Motor neuron (in vitro differentiated cells): Measurements from ENCODE around the gene CX3CR1. TPM values are rescaled to one million over a fixed set of nuclear protein-coding genes. Genes with fewer than 3 reads are reported as not detected.

Experiments
- ATAC-seq, 8 experiments: fragments of 200-7000 bp; cut with Tn5 transposase; replicated peaks in 6 of 8; 2 replicates each; pipeline ENCODE4 v1.8.0; 2021; ENCODE audit warnings: mild to moderate bottlenecking in 8 of 8, moderate library complexity in 8 of 8
- H3K27ac ChIP-seq, 2 donors: fragments of 250-450 bp; sonication (Bioruptor Pico); 2 replicates each; pipeline ENCODE4 v1.9.0; 2021; ENCODE audit warnings: antibody characterized with exemption in 2 of 2, mild to moderate bottlenecking in 2 of 2, moderate library complexity in 1 of 2
- H3K4me1 ChIP-seq, 2 donors: fragments of 250-450 bp; sonication (Bioruptor Pico); replicated peaks in 1 of 2; 2 replicates each; pipeline ENCODE4 v1.6.1; 2021; ENCODE audit warnings: antibody characterized with exemption in 2 of 2, mild to moderate bottlenecking in 2 of 2, moderate library complexity in 1 of 2
- H3K4me3 ChIP-seq, 5 donors: fragments of 250-450 bp; sonication (Bioruptor Pico); 2 replicates each; pipeline ENCODE4 v1.9.0; 2021; ENCODE audit warnings: antibody characterized with exemption in 5 of 5, mild to moderate bottlenecking in 5 of 5, moderate library complexity in 4 of 5
- WGBS, 10 experiments: fragments of 450-650 bp; shearing (Covaris generic); methylation state at CpG; one replicate each; pipeline ENCODE4 v1.0.0; 2022; 5-methylcytosine and 5-hydroxymethylcytosine counted together
- in situ Hi-C, 9 experiments: fragments of 400-800 bp; cut with MboI; loops; one replicate each; pipeline ENCODE4 v1.15.0; 2021; ENCODE audit warnings: low sequenced_read_pairs in 9 of 9, low pct_unique_long_range_greater_than_20kb in 2 of 9; ENCODE audit not compliant: unreplicated experiment in 9 of 9
- total RNA-seq, 8 experiments: library from RNA; unstranded; fragments of 300-600 nt; gene quantifications; 2 replicates each; pipeline versions ENCODE4 v1.2.3 to v1.2.4, GENCODE V29; 2022

CX3CR1 gene
- total RNA-seq, 8 experiments from 2014 or later: 0.08 to 0.40 (median 0.19) TPM; not detected in 2

GRCh38 chr3:39315420-39315819 is 35.6 kb upstream of the CX3CR1 start:
- Histone ChIP-seq H3K4me3 (no peak overlapping the region), H3K27ac (no peak overlapping the region), H3K4me1 (no peaks in the 10 kb centered on the region)
- no peak for ATAC-seq
- WGBS, 10 experiments: 20 to 100% (median 92%) methylated on average over 1 of the region's 1 CpG; no CpG with 5 or more reads in 2 of the 10 experiments
- in situ Hi-C loops: no loop called here

DNA sequence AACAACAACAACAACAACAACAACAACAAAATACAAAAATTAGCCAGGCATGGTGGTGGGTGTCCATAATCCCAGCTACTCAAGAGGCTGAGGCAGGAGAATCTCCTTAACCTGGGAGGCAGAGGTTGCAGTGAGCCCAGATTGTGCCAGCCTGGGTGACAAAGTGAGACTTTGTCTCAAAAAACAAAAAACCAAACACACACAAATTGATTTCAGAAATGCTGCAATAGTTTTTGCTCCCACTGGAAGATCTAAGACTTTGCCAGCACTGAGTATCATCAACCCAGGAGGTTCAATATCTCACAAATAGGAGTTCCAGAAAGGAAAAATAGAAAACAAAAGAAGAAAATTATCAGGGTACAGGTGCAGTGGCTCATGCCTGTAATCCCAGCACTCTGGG is 33.5 kb upstream of the CX3CR1 start:
- ATAC-seq: no peak
- in situ Hi-C loops: no loop called here
- Histone ChIP-seq H3K4me1 (no peaks in the 10 kb centered on the region), H3K4me3 (no peak overlapping the region), H3K27ac (no peak overlapping the region)

GRCh38 chr3:39302178-39302577 is 22.3 kb upstream of the CX3CR1 start:
- no peak overlapping the region for H3K4me3 ChIP-seq
- ATAC-seq: no peak
- in situ Hi-C loops: no loop called here
- no peak overlapping the region for H3K27ac ChIP-seq
- 30 to 100% (median 72%) methylated on average over 1 to 2 of the region's 2 CpGs for WGBS, 10 experiments
- no peaks in the 10 kb centered on the region for H3K4me1 ChIP-seq

- Histone ChIP-seq H3K4me3 (no peak overlapping the region), H3K27ac (no peak overlapping the region), H3K4me1 (no peaks in the 10 kb centered on the region)
- in situ Hi-C loops: loop anchor here in 1 of 9 experiments (25.0 kb wide), 1 partner anchor 187 kb away; the partner anchor contains the start of genes GORASP1 and TTC21A
- no peak for ATAC-seq
These were observed 19.4 kb upstream of the CX3CR1 start for GRCh38 chr3:39299279-39299678.

- in situ Hi-C loops: loop anchor here in 1 of 9 experiments (25.0 kb wide), 1 partner anchor 184 kb away; the partner anchor contains the start of genes GORASP1 and TTC21A
- WGBS, 10 experiments: 0 to 94% (median 89%) methylated on average over 1 to 3 of the region's 4 CpGs; no CpG with 5 or more reads in 1 of the 10 experiments
- Histone ChIP-seq H3K4me3 (no peak overlapping the region), H3K4me1 (no peaks in the 10 kb centered on the region), H3K27ac (no peak overlapping the region)
- ATAC-seq: peak in 1 of 8 experiments; percentile 48
These were observed 16.6 kb upstream of the CX3CR1 start for GRCh38 chr3:39296197-39297077.

DNA sequence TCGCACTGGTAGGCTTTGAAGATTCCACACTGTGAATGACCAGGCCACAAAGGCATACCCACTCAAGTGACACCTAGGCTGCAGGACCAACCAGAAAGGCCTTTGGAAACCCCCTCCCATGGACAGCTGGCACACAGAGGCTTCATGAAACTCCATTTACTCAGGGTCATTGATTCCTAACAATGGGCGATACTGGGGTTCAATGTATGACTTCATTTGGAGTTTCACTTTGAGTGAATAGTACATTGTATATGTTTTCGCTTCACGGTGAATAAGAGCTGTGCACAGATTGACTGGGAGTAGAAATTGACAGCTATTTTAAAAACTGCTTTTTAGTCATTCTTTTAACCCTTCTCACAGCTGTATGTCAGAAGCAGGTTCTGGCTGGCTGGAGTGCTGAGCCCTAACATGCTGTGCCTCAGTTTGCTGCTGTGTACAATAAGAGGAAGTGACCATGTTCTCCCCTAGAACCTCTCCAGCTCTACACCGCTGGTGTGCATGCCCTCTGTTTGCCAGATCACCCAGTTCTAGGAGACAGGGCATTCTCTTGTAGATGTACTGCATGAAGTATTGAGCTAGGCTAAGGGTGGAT is 15.4 kb upstream of the CX3CR1 start:
- 10 to 100% (median 82%) methylated on average over 1 to 5 of the region's 5 CpGs; no CpG with 5 or more reads in 1 of the 10 experiments for WGBS, 10 experiments
- no peaks in the 10 kb centered on the region for H3K4me1 ChIP-seq
- no peak overlapping the region for H3K4me3 ChIP-seq
- no peak overlapping the region for H3K27ac ChIP-seq
- no peak for ATAC-seq
- in situ Hi-C loops: loop anchor here in 1 of 9 experiments (25.0 kb wide), 1 partner anchor 183 kb away; the partner anchor contains the start of genes GORASP1 and TTC21A

- 14 to 87% (median 80%) methylated on average over 1 to 8 of the region's 10 CpGs; no CpG with 5 or more reads in 3 of the 10 experiments for WGBS, 10 experiments
- in situ Hi-C loops: loop anchor here in 1 of 9 experiments (25.0 kb wide), 1 partner anchor 182 kb away; the partner anchor contains the start of genes GORASP1 and TTC21A
- no peak for ATAC-seq
- no peak overlapping the region for H3K4me3 ChIP-seq
- no peaks in the 10 kb centered on the region for H3K4me1 ChIP-seq
- H3K27ac ChIP-seq: no peak overlapping the region
These were observed 14.8 kb upstream of the CX3CR1 start for GRCh38 chr3:39294446-39295183.

GRCh38 chr3:39292961-39293360 is 13.1 kb upstream of the CX3CR1 start:
- 0 to 100% (median 73%) methylated on average over 1 to 4 of the region's 4 CpGs; no CpG with 5 or more reads in 2 of the 10 experiments for WGBS, 10 experiments
- Histone ChIP-seq H3K4me3 (no peak overlapping the region), H3K4me1 (no peaks in the 10 kb centered on the region), H3K27ac (no peak overlapping the region)
- ATAC-seq: no peak
- in situ Hi-C loops: loop anchor here in 1 of 9 experiments (25.0 kb wide), 1 partner anchor 181 kb away; the partner anchor contains the start of genes GORASP1 and TTC21A

DNA sequence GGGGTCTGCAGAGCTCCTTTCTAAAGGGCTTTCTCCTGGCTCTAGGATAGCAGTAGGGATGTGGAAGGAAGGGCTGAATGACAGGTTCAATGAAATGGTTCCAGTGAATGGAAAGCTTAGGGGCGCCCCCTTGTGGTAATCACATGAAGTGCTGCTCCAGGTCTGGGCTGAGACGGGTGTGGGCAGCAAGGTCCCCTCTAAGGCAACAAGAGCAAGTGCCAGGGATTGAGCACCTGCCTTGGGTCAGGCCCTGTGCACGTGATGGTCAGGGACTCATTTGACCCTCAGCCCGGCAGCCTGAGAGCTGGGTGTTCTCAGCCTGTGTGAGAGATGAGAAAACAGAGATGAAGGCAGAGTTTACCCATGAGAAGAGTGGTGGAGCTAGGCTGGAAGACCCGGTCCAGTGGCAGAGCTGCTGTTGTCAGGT is 12.1 kb upstream of the CX3CR1 start:
- Histone ChIP-seq H3K4me1 (no peaks in the 10 kb centered on the region), H3K27ac (no peak overlapping the region), H3K4me3 (no peak overlapping the region)
- 0 to 36% (median 17%) methylated on average over 1 to 5 of the region's 5 CpGs; no CpG with 5 or more reads in 5 of the 10 experiments for WGBS, 10 experiments
- ATAC-seq: peak; percentile 19 to 75 (median 50)
- in situ Hi-C loops: loop anchor here in 1 of 9 experiments (25.0 kb wide), 1 partner anchor 180 kb away; the partner anchor contains the start of genes GORASP1 and TTC21A

DNA sequence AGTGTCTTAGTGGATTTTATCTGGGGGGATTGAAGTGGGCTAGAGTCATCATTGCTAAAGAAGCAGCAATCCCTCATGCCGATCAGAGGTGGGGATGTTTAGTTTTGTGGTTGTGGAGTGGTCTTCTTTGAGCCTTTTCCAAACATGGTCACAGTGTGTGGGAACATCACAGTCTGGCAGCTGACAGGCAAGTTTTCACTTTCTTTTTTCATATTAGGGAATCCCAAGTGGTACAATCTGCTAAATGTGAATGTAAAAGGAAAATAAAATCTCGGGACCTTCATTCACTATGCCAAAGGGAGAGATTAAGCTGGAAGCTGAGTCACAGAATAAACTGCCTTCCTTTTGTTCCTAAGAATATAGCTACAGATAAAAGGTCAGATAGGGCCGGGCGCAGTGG is 10.4 kb upstream of the CX3CR1 start:
- Histone ChIP-seq H3K27ac (no peak overlapping the region), H3K4me1 (no peaks in the 10 kb centered on the region), H3K4me3 (no peak overlapping the region)
- ATAC-seq: no peak
- 40 to 100% (median 82%) methylated on average over 1 to 4 of the region's 4 CpGs for WGBS, 10 experiments
- in situ Hi-C loops: loop anchor here in 1 of 9 experiments (25.0 kb wide), 1 partner anchor 178 kb away; the partner anchor contains the start of genes GORASP1 and TTC21A

- Histone ChIP-seq H3K4me3 (no peak overlapping the region), H3K4me1 (no peaks in the 10 kb centered on the region), H3K27ac (no peak overlapping the region)
- 25 to 100% (median 83%) methylated on average over 1 to 3 of the region's 4 CpGs; no CpG with 5 or more reads in 3 of the 10 experiments for WGBS, 10 experiments
- in situ Hi-C loops: loop anchor here in 3 of 9 experiments (10.0 to 25.0 kb wide), 4 partner anchors 94 to 177 kb away; partner anchors contain the start of genes GORASP1 (in 1 of the 3), TTC21A (in 1 of the 3) and XIRP1 (in 1 of the 3)
- ATAC-seq: no peak
These were observed 9.3 kb upstream of the CX3CR1 start for GRCh38 chr3:39289107-39289506.

DNA sequence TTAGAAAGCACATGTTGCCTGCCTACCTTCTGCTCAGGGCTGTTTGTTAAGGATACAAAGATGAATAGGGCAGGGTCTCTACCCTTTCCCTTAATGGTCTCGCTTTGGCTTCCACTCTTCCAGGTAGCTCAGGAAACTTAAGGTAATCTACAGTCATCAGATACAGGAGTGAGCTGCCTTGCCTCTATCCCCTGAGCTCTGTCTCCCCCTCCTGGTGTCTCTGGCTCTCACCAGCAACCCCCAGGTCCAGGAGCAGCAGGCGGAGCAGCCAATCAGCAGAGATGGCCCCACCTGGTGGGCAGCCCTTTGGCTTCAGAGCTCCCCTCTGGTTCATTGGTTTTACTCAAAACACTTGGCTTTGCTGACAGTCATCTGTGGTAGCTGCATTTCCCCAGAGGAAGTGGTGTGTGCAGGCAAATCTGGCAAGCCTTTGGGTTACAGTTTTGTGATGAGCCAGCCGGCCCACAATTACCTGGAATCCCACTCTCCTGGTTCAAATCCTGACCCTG is 8.5 kb upstream of the CX3CR1 start:
- H3K4me1 ChIP-seq: no peaks in the 10 kb centered on the region
- no peak overlapping the region for H3K27ac ChIP-seq
- in situ Hi-C loops: loop anchor here in 3 of 9 experiments (10.0 to 25.0 kb wide), 4 partner anchors 94 to 176 kb away; partner anchors contain the start of genes GORASP1 (in 1 of the 3), TTC21A (in 1 of the 3) and XIRP1 (in 1 of the 3)
- 0 to 27% (median 0%) methylated on average over 1 to 3 of the region's 3 CpGs; no CpG with 5 or more reads in 3 of the 10 experiments for WGBS, 10 experiments
- ATAC-seq: peak; percentile 91 to 100 (median 100)
- no peak overlapping the region for H3K4me3 ChIP-seq
